GM12872 (cell line): Measurements from ENCODE around the gene BROX.

Experiments
- TF ChIP-seq, protein P1 (sequence below): IDR thresholded peaks from 3 replicates; pipeline ENCODE4 v1.5.1; 2011; ENCODE audit warnings: low read depth, mild to moderate bottlenecking, low read length, moderate library complexity; ENCODE audit not compliant: insufficient read depth

Gene BROX

DNA sequence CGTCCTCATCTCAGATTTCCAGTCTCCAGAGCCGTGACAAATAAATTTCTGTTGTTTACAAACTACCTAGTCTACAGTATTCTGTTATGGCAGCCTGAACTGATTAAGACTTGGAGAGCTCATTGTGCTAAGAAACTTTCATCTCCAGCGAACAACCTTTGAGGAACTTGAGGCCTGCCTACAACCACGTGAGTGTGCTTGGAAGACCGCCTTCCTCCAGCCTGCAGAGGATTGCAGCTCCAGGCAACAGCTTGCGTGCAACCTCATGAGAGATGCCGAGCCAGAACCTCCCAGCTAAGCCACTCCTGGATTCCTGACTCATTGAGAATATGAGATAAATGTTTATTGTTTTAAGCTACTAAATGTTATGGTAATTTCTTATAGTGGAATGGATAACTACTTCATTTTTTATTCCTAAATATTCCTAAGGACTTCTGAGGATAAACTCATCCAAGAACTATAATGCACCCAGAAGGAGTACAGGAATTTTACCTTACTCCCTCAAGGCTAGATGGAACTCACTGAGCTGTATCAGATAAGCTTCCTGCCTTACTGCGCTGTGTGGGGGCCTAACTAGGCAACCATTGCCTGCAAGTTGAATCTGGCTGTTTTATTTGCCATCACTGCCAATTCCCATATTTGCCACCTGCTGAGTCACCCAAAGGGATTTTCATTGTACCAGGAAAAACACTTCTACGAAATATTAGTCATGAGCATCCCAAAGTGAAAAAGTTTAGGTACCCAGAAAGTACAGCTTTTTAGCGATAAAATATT is 42.2 kb downstream of the BROX start:
- TF ChIP-seq, protein P1, sequence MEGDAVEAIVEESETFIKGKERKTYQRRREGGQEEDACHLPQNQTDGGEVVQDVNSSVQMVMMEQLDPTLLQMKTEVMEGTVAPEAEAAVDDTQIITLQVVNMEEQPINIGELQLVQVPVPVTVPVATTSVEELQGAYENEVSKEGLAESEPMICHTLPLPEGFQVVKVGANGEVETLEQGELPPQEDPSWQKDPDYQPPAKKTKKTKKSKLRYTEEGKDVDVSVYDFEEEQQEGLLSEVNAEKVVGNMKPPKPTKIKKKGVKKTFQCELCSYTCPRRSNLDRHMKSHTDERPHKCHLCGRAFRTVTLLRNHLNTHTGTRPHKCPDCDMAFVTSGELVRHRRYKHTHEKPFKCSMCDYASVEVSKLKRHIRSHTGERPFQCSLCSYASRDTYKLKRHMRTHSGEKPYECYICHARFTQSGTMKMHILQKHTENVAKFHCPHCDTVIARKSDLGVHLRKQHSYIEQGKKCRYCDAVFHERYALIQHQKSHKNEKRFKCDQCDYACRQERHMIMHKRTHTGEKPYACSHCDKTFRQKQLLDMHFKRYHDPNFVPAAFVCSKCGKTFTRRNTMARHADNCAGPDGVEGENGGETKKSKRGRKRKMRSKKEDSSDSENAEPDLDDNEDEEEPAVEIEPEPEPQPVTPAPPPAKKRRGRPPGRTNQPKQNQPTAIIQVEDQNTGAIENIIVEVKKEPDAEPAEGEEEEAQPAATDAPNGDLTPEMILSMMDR, result no peak

DNA sequence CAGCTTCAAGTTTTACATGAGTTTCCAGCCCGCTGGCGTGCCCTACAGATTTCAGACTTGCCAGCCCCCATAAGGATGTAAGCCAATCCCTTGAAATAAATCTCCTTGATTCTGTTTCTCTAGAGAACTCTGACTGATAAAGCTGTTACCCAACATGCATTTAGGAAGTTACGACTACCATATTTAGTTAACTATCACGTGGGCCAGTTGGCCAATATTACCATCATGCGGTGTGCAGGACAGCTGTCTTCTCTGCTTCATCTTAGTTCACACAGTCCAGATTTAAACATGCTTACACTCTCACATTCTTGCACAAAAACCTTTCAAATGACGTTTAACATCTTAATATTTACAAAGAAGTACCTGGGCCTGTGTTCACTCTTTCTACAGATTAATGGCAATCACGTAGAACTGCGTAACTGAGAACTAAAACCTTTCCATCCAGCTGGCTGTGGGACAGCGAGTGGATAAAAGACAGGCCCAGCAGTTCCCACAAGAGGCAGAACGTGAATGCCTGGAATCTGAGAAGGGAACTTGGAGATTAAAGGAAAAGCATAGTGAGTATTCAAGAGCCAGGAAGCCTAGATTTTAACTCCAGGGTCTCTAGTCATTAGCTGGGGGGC is 45.4 kb downstream of the BROX start:
- TF ChIP-seq, protein P1, result no peak

DNA sequence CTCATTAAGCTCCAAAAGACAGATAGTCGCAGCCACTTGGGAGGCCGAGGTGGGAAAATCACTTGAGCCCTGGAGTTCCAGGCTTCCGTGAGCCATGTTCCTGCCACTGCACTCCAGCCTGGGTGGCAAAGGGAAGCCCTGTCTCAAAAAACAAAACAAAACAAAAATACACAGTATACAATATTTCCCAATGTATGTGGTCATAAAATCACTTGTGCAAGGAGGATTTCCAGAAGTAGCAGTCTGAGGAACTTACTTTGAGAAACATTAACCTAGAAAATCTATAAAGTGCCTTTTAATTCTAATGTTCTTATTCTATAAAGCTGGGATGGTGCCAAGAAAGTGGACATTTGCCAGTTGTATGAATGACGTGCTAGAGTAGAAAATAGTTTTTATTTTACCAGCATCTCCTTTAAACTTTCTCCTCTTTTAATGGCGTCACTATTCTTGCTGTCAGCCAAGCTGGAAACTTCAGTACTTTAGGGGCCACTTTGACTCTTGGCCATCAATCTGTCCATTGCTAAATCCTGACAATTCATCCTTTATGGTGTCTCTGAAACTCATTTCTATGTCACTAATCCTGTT is 47.2 kb downstream of the BROX start:
- TF ChIP-seq, protein P1, result no peak

DNA sequence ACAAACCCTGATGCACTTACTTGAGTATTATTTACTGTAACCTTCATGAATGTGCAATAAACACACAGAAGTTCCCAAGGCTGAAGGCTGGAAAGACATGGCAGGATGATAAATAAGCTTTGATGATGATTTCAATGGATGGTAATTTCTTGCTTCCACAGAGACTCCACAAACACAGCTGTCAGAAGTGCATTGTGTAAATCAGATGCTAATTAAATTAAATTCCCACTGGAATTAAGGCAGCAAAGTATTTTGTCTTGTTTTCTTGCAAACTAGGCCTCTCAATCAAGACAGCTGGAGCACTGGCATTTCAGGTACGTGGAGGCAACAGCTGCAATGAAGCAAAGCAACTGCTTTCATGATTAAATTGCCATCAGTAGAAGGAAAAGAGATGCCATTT is 48.7 kb downstream of the BROX start:
- TF ChIP-seq, protein P1, result no peak

DNA sequence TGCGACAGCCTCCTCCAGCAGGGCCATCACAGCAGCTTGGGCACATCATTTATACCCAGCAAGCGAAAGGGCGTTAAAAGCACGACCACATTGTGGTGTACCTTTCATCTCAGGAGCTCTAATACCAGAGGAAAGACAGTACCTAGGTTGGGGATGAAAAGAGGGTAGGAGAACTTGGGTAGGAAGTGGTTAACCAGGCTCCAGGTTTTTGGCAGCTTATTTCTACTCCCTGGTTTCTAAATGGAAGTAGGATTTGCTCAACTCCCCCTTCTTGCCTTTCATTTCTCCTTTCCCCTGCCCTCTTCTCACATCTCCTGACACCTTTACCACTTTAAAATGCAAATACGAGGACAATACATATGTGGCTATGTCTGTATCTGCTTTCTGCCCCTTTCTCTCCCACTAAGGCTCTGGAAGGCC is 54.8 kb downstream of the BROX start:
- TF ChIP-seq, protein P1, result no peak

DNA sequence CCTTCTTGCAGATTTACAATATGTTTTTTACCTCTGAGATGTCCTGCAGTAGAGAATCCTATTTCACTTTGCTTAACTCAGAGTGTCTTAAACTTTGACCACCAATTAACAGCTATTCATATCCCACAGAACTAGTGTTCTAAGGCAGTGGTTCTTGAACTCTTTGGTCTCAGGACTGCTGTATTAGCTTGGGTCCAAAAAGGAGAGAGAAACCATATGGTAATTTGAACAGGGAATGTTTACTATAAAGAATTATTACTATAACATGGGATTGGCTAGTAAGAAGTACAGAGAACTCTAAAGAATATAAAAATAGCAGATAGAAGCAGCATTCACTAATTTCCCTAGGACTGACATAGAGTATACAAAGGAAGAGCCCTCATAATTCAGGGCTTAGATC is 56.2 kb downstream of the BROX start:
- TF ChIP-seq, protein P1, result no peak

DNA sequence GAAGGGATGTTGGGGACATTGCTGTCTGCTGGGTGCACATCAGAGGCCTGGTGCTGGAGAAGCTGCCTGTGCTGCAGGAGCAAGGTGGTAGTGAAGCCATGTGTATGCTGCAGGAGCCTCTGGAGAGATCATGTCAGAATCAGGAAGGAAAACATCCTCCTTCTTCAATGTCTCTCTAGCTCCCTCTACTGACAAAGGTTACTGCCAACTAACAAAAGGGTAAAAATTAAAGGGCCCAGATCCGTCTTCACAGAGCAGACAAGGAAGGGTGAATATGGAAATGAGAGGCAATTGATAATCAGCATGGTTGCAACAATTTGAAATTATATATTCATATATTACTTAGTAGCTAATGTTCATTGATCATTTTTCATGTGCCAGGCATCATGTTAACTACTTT is 56.8 kb downstream of the BROX start:
- TF ChIP-seq, protein P1, result peak; percentile 34; the same call in 2 of the 3 replicates
